OCI-LY7 (cell line): ENCODE data around the gene AMY2B. TPM values are rescaled to one million over a fixed set of nuclear protein-coding genes. Genes with fewer than 3 reads are reported as not detected.

ENCODE experiments used
- BruUV-seq: library from RNA; stranded (reverse); fragments of 400-500 nt; replicated peaks from 2 replicates; lab custom pipeline; 2021; lab: Mats Ljungman, UMichigan
- CTCF ChIA-PET: fragments of 300-600 bp; sonication (Branson Sonifier 250); formaldehyde crosslinking; loops from one replicate; lab custom pipeline; 2022; ENCODE audit warnings: antibody characterized with exemption; ENCODE audit not compliant: unreplicated experiment; lab: Charles Lee
- POLR2A ChIA-PET: fragments of 300-600 bp; sonication (Branson Sonifier 250); formaldehyde crosslinking; loops from one replicate; lab custom pipeline; 2022; ENCODE audit warnings: antibody characterized with exemption; lab: Charles Lee
- DNase-seq: peaks from one replicate; pipeline ENCODE4 v3.0.0-alpha.2; 2015; ENCODE audit warnings: low spot score
- H2AFZ ChIP-seq: fragments of 200-600 bp; sonication (generic), shearing (Covaris generic); 2 replicates; pipeline ENCODE4 v1.6.1; 2014; ENCODE audit warnings: mild to moderate bottlenecking, antibody characterized with exemption, low read length, moderate library complexity
- H3K27ac ChIP-seq: fragments of 200-600 bp; sonication (generic); 2 replicates; pipeline ENCODE4 v1.5.1; 2014; ENCODE audit warnings: mixed run types, low read depth, mild to moderate bottlenecking, moderate library complexity, low read length, inconsistent platforms; ENCODE audit not compliant: poor library complexity, severe bottlenecking
- H3K36me3 ChIP-seq: fragments of 200-600 bp; sonication (generic); 2 replicates; pipeline ENCODE4 v1.6.1; 2014; ENCODE audit warnings: mild to moderate bottlenecking, antibody characterized with exemption, low read length, moderate library complexity, mixed read lengths; ENCODE audit not compliant: insufficient read depth
- H3K4me1 ChIP-seq: fragments of 200-600 bp; sonication (generic); 2 replicates; pipeline ENCODE4 v1.5.1; 2014; ENCODE audit warnings: mild to moderate bottlenecking, low read length; ENCODE audit not compliant: insufficient read depth, poor library complexity, severe bottlenecking
- H3K4me2 ChIP-seq: fragments of 200-600 bp; sonication (generic); 2 replicates; pipeline ENCODE4 v1.6.1; 2014; ENCODE audit warnings: mild to moderate bottlenecking, low read length
- H3K4me3 ChIP-seq: fragments of 200-600 bp; sonication (generic); 2 replicates; pipeline ENCODE4 v1.5.1; 2014; ENCODE audit warnings: mild to moderate bottlenecking, low read depth, low read length; ENCODE audit not compliant: poor library complexity, severe bottlenecking
- H3K79me2 ChIP-seq: fragments of 200-600 bp; sonication (generic); 2 replicates; pipeline ENCODE4 v1.6.1; 2016; ENCODE audit warnings: low read depth, mild to moderate bottlenecking, low read length, moderate library complexity, mixed read lengths; ENCODE audit not compliant: insufficient read depth
- H3K9me2 ChIP-seq: fragments of 200-600 bp; sonication (generic); 2 replicates; pipeline ENCODE4 v1.6.1; 2016; ENCODE audit warnings: mild to moderate bottlenecking, low read length, mixed read lengths; ENCODE audit not compliant: insufficient read depth
- H3K9me3 ChIP-seq: fragments of 200-600 bp; sonication (generic); 2 replicates; pipeline ENCODE4 v1.6.1; 2014; ENCODE audit warnings: mild to moderate bottlenecking, mixed run types, low read length, mixed read lengths
- H4K20me1 ChIP-seq: fragments of 200-600 bp; sonication (generic); 2 replicates; pipeline ENCODE4 v1.6.1; 2014; ENCODE audit warnings: mild to moderate bottlenecking, antibody characterized with exemption, low read length, moderate library complexity, mixed read lengths; ENCODE audit not compliant: insufficient read depth
- CTCF ChIP-seq: fragments of 200-600 bp; sonication (generic); conservative IDR thresholded peaks from 2 replicates; pipeline ENCODE4 v1.5.1; 2014; ENCODE audit warnings: mild to moderate bottlenecking, antibody characterized with exemption, low read length, moderate library complexity, mixed read lengths
- EZH2phosphoT487 ChIP-seq: fragments of 200-600 bp; sonication (generic); IDR thresholded peaks from 2 replicates; pipeline ENCODE4 v1.6.1; 2018; ENCODE audit warnings: low read depth, borderline replicate concordance, mild to moderate bottlenecking, mixed run types, antibody characterized with exemption, low read length, moderate library complexity, mixed read lengths
- intact Hi-C: fragments of 100-400 bp; cut with micrococcal nuclease; formaldehyde crosslinking; loops from one replicate; pipeline ENCODE4 v1.10.0; 2022; ENCODE audit not compliant: unreplicated experiment
- total RNA-seq, 2 experiments: library from RNA; depleted of rRNA in 1 of 2; stranded (reverse); fragments of >200 nt in 1 of 2; shearing (Covaris generic) in 1 of 2; gene quantifications; 2 replicates each; pipeline ENCODE4 v1.2.3, GENCODE V29; 2014 to 2022

The AMY2B gene
- total RNA-seq, 2 experiments from 2014 or later = 5.7 TPM

GRCh38 chr1:103529746-103530145, 41.6 kb upstream of the AMY2B start:
- no peaks in the 10 kb centered on the region for H3K9me2 ChIP-seq
- intact Hi-C loops = no loop called here
- no peak for DNase-seq
- no peak for TF ChIP-seq CTCF
- TF ChIP-seq EZH2phosphoT487 = no peak
- H3K9me3 ChIP-seq = no peaks in the 10 kb centered on the region
- POLR2A ChIA-PET = no interaction called here
- H3K4me1 ChIP-seq = peaks cover 24% of the 10 kb centered on the region
- H3K27ac ChIP-seq = no peak overlapping the region
- H3K4me3 ChIP-seq = no peak overlapping the region
- H4K20me1 ChIP-seq = peaks cover 38% of the 10 kb centered on the region
- peaks cover 73% of the 10 kb centered on the region for H3K36me3 ChIP-seq
- BruUV-seq = no TSS peak
- CTCF ChIA-PET = no interaction called here
- peaks cover 79% of the 10 kb centered on the region for H3K79me2 ChIP-seq
- no peak overlapping the region for H2AFZ ChIP-seq
- no peak overlapping the region for H3K4me2 ChIP-seq

- no peak overlapping the region for H3K27ac ChIP-seq
- CTCF ChIA-PET = no interaction called here
- no peaks in the 10 kb centered on the region for H3K9me3 ChIP-seq
- H3K9me2 ChIP-seq = no peaks in the 10 kb centered on the region
- POLR2A ChIA-PET = no interaction called here
- H3K36me3 ChIP-seq = peaks cover 91% of the 10 kb centered on the region
- H4K20me1 ChIP-seq = peaks cover 8% of the 10 kb centered on the region
- DNase-seq = no peak
- BruUV-seq = no TSS peak
- no peak overlapping the region for H3K4me3 ChIP-seq
- H3K79me2 ChIP-seq = peaks cover 9% of the 10 kb centered on the region; the same call in 1 of the 2 replicates
- H2AFZ ChIP-seq = no peak overlapping the region
- intact Hi-C loops = no loop called here
- TF ChIP-seq EZH2phosphoT487 (no peak), CTCF (no peak)
- H3K4me2 ChIP-seq = no peak overlapping the region
- H3K4me1 ChIP-seq = no peaks in the 10 kb centered on the region
These were observed 33.2 kb upstream of the AMY2B start for GRCh38 chr1:103538226-103538625.

- no TSS peak for BruUV-seq
- Histone ChIP-seq H3K9me3 (no peaks in the 10 kb centered on the region), H3K36me3 (peaks cover 90% of the 10 kb centered on the region), H3K4me1 (no peaks in the 10 kb centered on the region), H3K4me2 (no peak overlapping the region), H3K79me2 (no peaks in the 10 kb centered on the region), H2AFZ (no peak overlapping the region), H3K9me2 (no peaks in the 10 kb centered on the region), H4K20me1 (peaks cover 3% of the 10 kb centered on the region; the same call in 1 of the 2 replicates), H3K27ac (no peak overlapping the region), H3K4me3 (no peak overlapping the region)
- intact Hi-C loops = no loop called here
- DNase-seq = no peak
- POLR2A ChIA-PET = interaction anchor here (0.9 to 1.2 kb wide), 3 partner anchors 9 to 16 kb away, joined by 3 to 4 read pairs (median 4); partner anchors contain the start of gene RNPC3
- CTCF ChIA-PET = no interaction called here
- TF ChIP-seq CTCF (no peak), EZH2phosphoT487 (no peak)
These were observed 30.0 kb upstream of the AMY2B start for GRCh38 chr1:103541431-103541830.
